Mesendoderm (in vitro differentiated cells): Measurements from ENCODE around the gene XK.
A peak's percentile ranks its signal among the peaks of the same experiment; 100 is the strongest.

Experiments used
- DNase-seq: peaks from one replicate; pipeline ENCODE4 v3.0.0; 2013
- H2AK5ac ChIP-seq: 2 replicates; pipeline ENCODE4 v1.6.1; 2013; ENCODE audit warnings: low read length, inconsistent platforms
- H2BK120ac ChIP-seq: 2 replicates; pipeline ENCODE4 v1.6.1; 2013; ENCODE audit warnings: low read depth, mild to moderate bottlenecking, low read length, moderate library complexity, mixed read lengths
- H2BK15ac ChIP-seq: replicated peaks from 2 replicates; pipeline ENCODE4 v1.6.1; 2013; ENCODE audit warnings: low read depth, mild to moderate bottlenecking, moderate library complexity
- H2BK5ac ChIP-seq: 2 replicates; pipeline ENCODE4 v1.6.1; 2013; ENCODE audit warnings: low read length, inconsistent platforms
- H3K18ac ChIP-seq: 2 replicates; pipeline ENCODE4 v1.6.1; 2013; ENCODE audit warnings: mild to moderate bottlenecking, low read length, mixed read lengths
- H3K23ac ChIP-seq: one replicate; pipeline ENCODE4 v1.6.1; 2013; ENCODE audit warnings: low read length
- H3K27ac ChIP-seq: 2 replicates; pipeline ENCODE4 v1.5.1; 2013; ENCODE audit warnings: low read depth, mild to moderate bottlenecking, inconsistent platforms, low read length, moderate library complexity
- H3K27me3 ChIP-seq: 2 replicates; pipeline ENCODE4 v1.6.1; 2013; ENCODE audit warnings: low read length, control low read depth, mild to moderate bottlenecking, inconsistent platforms; ENCODE audit not compliant: insufficient read depth, poor library complexity
- H3K36me3 ChIP-seq: 2 replicates; pipeline ENCODE4 v1.6.1; 2013; ENCODE audit warnings: low read length, inconsistent platforms; ENCODE audit not compliant: control insufficient read depth, insufficient read depth
- H3K4ac ChIP-seq: one replicate; pipeline ENCODE4 v1.6.1; 2013; ENCODE audit warnings: low read depth, mild to moderate bottlenecking, low read length, moderate library complexity
- H3K4me1 ChIP-seq: 2 replicates; pipeline ENCODE4 v1.6.1; 2013; ENCODE audit warnings: low read depth, low read length, inconsistent platforms; ENCODE audit not compliant: control insufficient read depth
- H3K4me2 ChIP-seq: 2 replicates; pipeline ENCODE4 v1.6.1; 2013; ENCODE audit warnings: low read length
- H3K4me3 ChIP-seq: 2 replicates; pipeline ENCODE4 v1.5.1; 2013; ENCODE audit warnings: mild to moderate bottlenecking, low read length
- H3K56ac ChIP-seq: one replicate; pipeline ENCODE4 v1.6.1; 2013; ENCODE audit warnings: low read length
- H3K79me1 ChIP-seq: 2 replicates; pipeline ENCODE4 v1.6.1; 2013; ENCODE audit warnings: low read length, inconsistent platforms
- H3K79me2 ChIP-seq: 2 replicates; pipeline ENCODE4 v1.6.1; 2013; ENCODE audit warnings: mild to moderate bottlenecking, low read length; ENCODE audit not compliant: control insufficient read depth, insufficient read depth
- H3K9ac ChIP-seq: 2 replicates; pipeline ENCODE4 v1.6.1; 2013; ENCODE audit warnings: low read length, inconsistent platforms
- H4K5ac ChIP-seq: one replicate; pipeline ENCODE4 v1.6.1; 2013; ENCODE audit warnings: low read length
- H4K8ac ChIP-seq: one replicate; pipeline ENCODE4 v1.6.1; 2013; ENCODE audit warnings: low read depth, mild to moderate bottlenecking, control low read depth, low read length, moderate library complexity
- WGBS: extraction: QIAGEN DNeasy Blood & Tissue Kit; methylation state at CpG from one replicate; pipeline ENCODE4 v1.1.7; 2013; ENCODE audit warnings: low lambda C conversion rate, missing lambda C conversion rate; ENCODE audit not compliant: insufficient coverage; ENCODE audit errors: extremely low coverage; 5-methylcytosine and 5-hydroxymethylcytosine counted together

The XK gene

DNA sequence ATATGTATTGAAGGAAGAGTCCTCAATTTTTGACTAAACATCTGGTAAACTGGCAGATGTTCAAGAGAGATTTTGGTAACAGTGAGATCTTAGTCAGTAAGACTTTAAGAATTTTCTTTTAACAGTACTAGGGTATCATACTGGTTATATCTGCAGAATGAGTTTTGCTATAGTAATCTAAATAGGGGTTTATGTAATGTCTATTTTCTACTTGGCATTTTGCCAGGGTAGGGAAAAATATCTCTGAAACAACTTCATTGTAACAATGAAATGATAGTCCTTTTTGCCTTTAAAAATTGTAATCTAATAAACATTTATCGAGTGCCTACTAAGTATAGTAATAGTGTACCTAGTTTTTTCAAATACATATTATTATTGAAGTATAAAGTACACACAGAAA, 32.1 kb downstream of the XK start:
- Histone ChIP-seq H2AK5ac (no peak overlapping the region), H2BK5ac (no peak overlapping the region), H3K27me3 (no peaks in the 10 kb centered on the region), H3K23ac (no peak overlapping the region), H3K4me3 (no peak overlapping the region), H3K4me1 (no peaks in the 10 kb centered on the region), H3K4me2 (no peak overlapping the region), H3K36me3 (no peaks in the 10 kb centered on the region), H4K5ac (no peak overlapping the region), H2BK120ac (no peak overlapping the region), H4K8ac (no peak overlapping the region), H2BK15ac (no peak overlapping the region), H3K9ac (no peak overlapping the region), H3K27ac (no peak overlapping the region), H3K18ac (no peak overlapping the region), H3K79me2 (no peaks in the 10 kb centered on the region), H3K56ac (no peak overlapping the region), H3K79me1 (no peaks in the 10 kb centered on the region), H3K4ac (no peak overlapping the region)
- WGBS = no CpG with 5 or more reads among the region's 1 CpG
- no peak for DNase-seq

GRCh38 chrX:37722595-37722994, 37.0 kb downstream of the XK start:
- H3K56ac ChIP-seq = no peak overlapping the region
- no peak overlapping the region for H2BK120ac ChIP-seq
- no peaks in the 10 kb centered on the region for H3K27me3 ChIP-seq
- H3K4me1 ChIP-seq = no peaks in the 10 kb centered on the region
- no CpG with 5 or more reads among the region's 1 CpG for WGBS
- no peak overlapping the region for H3K4ac ChIP-seq
- H3K23ac ChIP-seq = no peak overlapping the region
- H2BK5ac ChIP-seq = no peak overlapping the region
- H2AK5ac ChIP-seq = no peak overlapping the region
- H3K79me2 ChIP-seq = no peaks in the 10 kb centered on the region
- H3K9ac ChIP-seq = no peak overlapping the region
- H3K4me2 ChIP-seq = no peak overlapping the region
- H2BK15ac ChIP-seq = no peak overlapping the region
- H3K27ac ChIP-seq = no peak overlapping the region
- no peak overlapping the region for H4K8ac ChIP-seq
- H3K18ac ChIP-seq = no peak overlapping the region
- no peak overlapping the region for H4K5ac ChIP-seq
- H3K79me1 ChIP-seq = no peaks in the 10 kb centered on the region
- H3K36me3 ChIP-seq = no peaks in the 10 kb centered on the region
- DNase-seq = no peak
- no peak overlapping the region for H3K4me3 ChIP-seq

DNA sequence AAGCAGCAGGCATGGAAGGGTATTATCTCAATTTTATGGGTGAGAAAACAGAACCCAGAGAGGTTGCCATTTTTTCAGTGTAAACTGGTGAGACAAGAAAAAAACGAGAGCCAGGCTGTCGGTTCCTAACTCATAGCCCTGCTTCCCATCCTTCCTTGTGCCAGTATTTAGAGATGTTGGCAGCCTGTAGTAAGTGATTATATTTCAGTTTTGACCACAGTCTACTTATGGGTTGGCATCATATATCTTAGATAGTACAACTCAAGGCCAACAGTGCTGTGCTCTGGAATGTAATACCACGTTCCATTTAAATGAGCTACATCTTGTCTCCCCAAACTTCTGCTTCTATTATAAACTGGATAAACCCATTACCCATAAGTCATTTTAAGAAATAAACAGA, 40.8 kb downstream of the XK start:
- H2AK5ac ChIP-seq = no peak overlapping the region
- no peak overlapping the region for H3K4ac ChIP-seq
- H3K79me1 ChIP-seq = no peaks in the 10 kb centered on the region
- H3K4me3 ChIP-seq = no peak overlapping the region
- H4K5ac ChIP-seq = no peak overlapping the region
- H3K27me3 ChIP-seq = no peaks in the 10 kb centered on the region
- no peak overlapping the region for H2BK15ac ChIP-seq
- H3K79me2 ChIP-seq = no peaks in the 10 kb centered on the region
- no peaks in the 10 kb centered on the region for H3K4me1 ChIP-seq
- H2BK5ac ChIP-seq = no peak overlapping the region
- no peak overlapping the region for H3K56ac ChIP-seq
- H3K9ac ChIP-seq = no peak overlapping the region
- H2BK120ac ChIP-seq = no peak overlapping the region
- H3K36me3 ChIP-seq = no peaks in the 10 kb centered on the region
- no peak overlapping the region for H4K8ac ChIP-seq
- no peak overlapping the region for H3K23ac ChIP-seq
- no CpG with 5 or more reads among the region's 3 CpGs for WGBS
- no peak overlapping the region for H3K4me2 ChIP-seq
- H3K18ac ChIP-seq = no peak overlapping the region
- no peak for DNase-seq
- no peak overlapping the region for H3K27ac ChIP-seq

DNA sequence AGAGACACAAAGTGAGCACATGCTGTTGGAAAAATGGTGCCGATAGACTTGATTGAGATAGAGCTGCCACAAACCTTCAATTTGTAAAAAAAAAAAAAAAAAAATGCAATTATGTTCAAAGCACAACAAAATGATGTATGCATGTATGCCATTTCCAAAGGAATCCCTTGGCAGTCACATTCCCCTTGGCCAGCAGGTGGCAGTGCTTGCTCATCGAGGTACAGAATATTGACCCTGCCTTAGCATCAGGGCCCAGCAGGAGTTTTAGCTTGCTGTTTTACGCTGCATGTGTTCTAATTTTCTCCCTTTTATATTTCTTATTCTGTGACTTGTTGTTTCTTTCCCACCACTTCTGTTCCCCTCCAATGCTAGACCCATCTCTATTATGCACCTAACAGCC, 59.8 kb downstream of the XK start:
- Histone ChIP-seq H4K8ac (no peak overlapping the region), H3K36me3 (no peaks in the 10 kb centered on the region), H3K27me3 (no peaks in the 10 kb centered on the region), H2AK5ac (no peak overlapping the region), H3K9ac (no peak overlapping the region), H3K4ac (no peak overlapping the region), H3K79me2 (no peaks in the 10 kb centered on the region), H3K23ac (no peak overlapping the region), H2BK5ac (no peak overlapping the region), H4K5ac (no peak overlapping the region), H2BK15ac (no peak overlapping the region), H3K79me1 (no peaks in the 10 kb centered on the region), H3K4me2 (no peak overlapping the region), H3K18ac (no peak overlapping the region), H3K56ac (no peak overlapping the region), H3K27ac (no peak overlapping the region), H3K4me3 (no peak overlapping the region), H2BK120ac (no peak overlapping the region), H3K4me1 (no peaks in the 10 kb centered on the region)
- no CpG with 5 or more reads among the region's 3 CpGs for WGBS
- DNase-seq = peak; percentile 55

- H2BK120ac ChIP-seq = no peak overlapping the region
- DNase-seq = no peak
- no peaks in the 10 kb centered on the region for H3K27me3 ChIP-seq
- H4K5ac ChIP-seq = no peak overlapping the region
- no peaks in the 10 kb centered on the region for H3K79me1 ChIP-seq
- H3K4me1 ChIP-seq = no peaks in the 10 kb centered on the region
- no peak overlapping the region for H4K8ac ChIP-seq
- no peak overlapping the region for H3K27ac ChIP-seq
- no peaks in the 10 kb centered on the region for H3K36me3 ChIP-seq
- H3K23ac ChIP-seq = no peak overlapping the region
- H3K4ac ChIP-seq = no peak overlapping the region
- H2BK15ac ChIP-seq = no peak overlapping the region
- no peak overlapping the region for H2BK5ac ChIP-seq
- no peak overlapping the region for H3K18ac ChIP-seq
- no peak overlapping the region for H3K56ac ChIP-seq
- no peak overlapping the region for H3K9ac ChIP-seq
- no peak overlapping the region for H2AK5ac ChIP-seq
- H3K79me2 ChIP-seq = no peaks in the 10 kb centered on the region
- WGBS = no CpG with 5 or more reads among the region's 1 CpG
- H3K4me2 ChIP-seq = no peak overlapping the region
- no peak overlapping the region for H3K4me3 ChIP-seq
Observed at GRCh38 chrX:37745835-37746217, 60.2 kb downstream of the XK start.

DNA sequence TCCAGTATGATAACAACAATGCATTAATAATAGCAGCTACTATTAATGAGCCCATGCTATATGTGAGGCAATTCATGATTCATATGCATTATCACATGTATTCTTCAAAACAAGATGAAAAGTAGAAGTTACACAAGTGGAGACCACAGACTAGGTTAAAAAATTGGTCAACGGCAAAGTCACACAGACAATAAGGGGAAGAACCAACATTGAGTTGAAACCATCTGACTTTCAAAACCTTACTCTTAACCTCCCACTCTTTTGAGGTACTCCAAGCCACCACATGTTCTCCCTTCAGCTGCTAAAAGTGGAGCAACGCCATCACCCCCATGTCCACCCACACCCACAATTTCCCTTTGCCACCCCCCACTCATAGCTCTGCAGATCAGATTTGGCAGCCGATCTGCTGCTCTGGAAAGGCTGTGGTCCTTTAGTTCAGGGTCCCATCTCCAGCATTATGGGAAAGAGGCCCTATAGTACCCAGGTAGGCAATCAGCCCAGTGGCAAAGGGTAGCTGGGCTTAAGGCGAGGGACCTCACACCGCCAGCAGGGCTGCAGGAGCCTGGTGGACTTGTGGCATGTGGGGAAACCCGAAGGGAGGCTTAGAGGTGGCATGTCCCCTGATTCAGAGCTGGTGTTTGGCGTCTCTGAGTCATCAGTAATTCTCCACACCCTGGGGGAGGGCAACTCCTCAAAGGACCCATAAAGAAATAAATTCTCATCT, 60.8 kb downstream of the XK start:
- H3K56ac ChIP-seq = no peak overlapping the region
- H3K23ac ChIP-seq = no peak overlapping the region
- H2BK120ac ChIP-seq = no peak overlapping the region
- H3K18ac ChIP-seq = no peak overlapping the region
- no CpG with 5 or more reads among the region's 7 CpGs for WGBS
- H3K4ac ChIP-seq = no peak overlapping the region
- no peak overlapping the region for H2BK15ac ChIP-seq
- H3K36me3 ChIP-seq = no peaks in the 10 kb centered on the region
- no peak overlapping the region for H4K5ac ChIP-seq
- H3K9ac ChIP-seq = no peak overlapping the region
- no peak overlapping the region for H3K4me2 ChIP-seq
- H2BK5ac ChIP-seq = no peak overlapping the region
- H4K8ac ChIP-seq = no peak overlapping the region
- H3K27ac ChIP-seq = no peak overlapping the region
- no peaks in the 10 kb centered on the region for H3K4me1 ChIP-seq
- H2AK5ac ChIP-seq = no peak overlapping the region
- H3K4me3 ChIP-seq = no peak overlapping the region
- H3K27me3 ChIP-seq = no peaks in the 10 kb centered on the region
- H3K79me1 ChIP-seq = no peaks in the 10 kb centered on the region
- no peaks in the 10 kb centered on the region for H3K79me2 ChIP-seq
- peak; percentile 3 for DNase-seq
